ENCODE data around the gene REEP2.
A peak's percentile ranks its signal among the peaks of the same experiment; 100 is the strongest.
"Not testable (repeated sequence)": the region's sequence is repeated elsewhere in the genome, so short reads cannot be mapped to it uniquely, and the experiment has no call there.

Gene REEP2

DNA sequence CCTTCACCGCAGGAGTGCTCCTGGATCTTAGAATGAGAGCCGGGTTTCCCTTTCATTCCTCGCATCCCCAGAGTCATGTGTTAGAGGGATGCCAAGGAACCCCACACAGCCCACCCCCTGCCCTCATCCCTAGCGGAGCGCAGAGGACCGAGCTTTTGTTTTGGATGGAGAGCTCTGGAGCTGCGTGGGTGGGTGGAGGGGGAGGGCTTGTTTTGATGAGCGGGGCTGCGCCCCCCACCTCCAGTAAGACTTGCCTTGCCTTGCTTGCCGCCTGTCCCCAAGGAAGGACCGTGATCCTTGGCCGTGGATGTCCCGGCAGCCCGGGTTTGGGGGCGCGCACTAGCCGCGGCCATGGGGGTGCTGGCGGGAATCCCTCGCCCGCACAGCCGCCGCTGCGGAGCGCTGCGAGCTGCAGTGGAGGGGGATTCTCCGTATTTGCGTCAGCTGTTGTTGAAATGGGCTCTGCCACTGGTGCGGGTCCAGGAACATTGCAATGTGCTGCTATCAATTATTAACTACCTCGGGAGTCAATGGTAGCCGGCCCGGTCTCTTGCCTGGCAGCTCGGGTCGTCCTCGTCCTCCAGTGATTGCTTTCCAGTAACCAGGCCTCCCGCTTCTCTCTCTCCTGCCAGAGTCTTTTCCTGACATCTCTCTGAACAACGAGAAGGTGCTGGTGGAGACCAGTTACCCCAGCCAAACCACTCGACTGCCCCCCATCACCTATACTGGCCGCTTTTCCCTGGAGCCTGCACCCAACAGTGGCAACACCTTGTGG is 27.5 kb downstream of the REEP2 start:
- DNase-seq (ENCODE audit: low read depth), result no peak

DNA sequence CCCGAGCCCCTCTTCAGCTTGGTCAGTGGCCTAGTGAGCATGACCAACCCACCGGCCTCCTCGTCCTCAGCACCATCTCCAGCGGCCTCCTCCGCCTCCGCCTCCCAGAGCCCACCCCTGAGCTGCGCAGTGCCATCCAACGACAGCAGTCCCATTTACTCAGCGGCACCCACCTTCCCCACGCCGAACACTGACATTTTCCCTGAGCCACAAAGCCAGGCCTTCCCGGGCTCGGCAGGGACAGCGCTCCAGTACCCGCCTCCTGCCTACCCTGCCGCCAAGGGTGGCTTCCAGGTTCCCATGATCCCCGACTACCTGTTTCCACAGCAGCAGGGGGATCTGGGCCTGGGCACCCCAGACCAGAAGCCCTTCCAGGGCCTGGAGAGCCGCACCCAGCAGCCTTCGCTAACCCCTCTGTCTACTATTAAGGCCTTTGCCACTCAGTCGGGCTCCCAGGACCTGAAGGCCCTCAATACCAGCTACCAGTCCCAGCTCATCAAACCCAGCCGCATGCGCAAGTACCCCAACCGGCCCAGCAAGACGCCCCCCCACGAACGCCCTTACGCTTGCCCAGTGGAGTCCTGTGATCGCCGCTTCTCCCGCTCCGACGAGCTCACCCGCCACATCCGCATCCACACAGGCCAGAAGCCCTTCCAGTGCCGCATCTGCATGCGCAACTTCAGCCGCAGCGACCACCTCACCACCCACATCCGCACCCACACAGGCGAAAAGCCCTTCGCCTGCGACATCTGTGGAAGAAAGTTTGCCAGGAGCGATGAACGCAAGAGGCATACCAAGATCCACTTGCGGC is 28.2 kb downstream of the REEP2 start:
- no peak for DNase-seq (ENCODE audit: low read depth)

DNA sequence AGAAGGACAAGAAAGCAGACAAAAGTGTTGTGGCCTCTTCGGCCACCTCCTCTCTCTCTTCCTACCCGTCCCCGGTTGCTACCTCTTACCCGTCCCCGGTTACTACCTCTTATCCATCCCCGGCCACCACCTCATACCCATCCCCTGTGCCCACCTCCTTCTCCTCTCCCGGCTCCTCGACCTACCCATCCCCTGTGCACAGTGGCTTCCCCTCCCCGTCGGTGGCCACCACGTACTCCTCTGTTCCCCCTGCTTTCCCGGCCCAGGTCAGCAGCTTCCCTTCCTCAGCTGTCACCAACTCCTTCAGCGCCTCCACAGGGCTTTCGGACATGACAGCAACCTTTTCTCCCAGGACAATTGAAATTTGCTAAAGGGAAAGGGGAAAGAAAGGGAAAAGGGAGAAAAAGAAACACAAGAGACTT is 28.9 kb downstream of the REEP2 start:
- no peak for DNase-seq (ENCODE audit: low read depth)

DNA sequence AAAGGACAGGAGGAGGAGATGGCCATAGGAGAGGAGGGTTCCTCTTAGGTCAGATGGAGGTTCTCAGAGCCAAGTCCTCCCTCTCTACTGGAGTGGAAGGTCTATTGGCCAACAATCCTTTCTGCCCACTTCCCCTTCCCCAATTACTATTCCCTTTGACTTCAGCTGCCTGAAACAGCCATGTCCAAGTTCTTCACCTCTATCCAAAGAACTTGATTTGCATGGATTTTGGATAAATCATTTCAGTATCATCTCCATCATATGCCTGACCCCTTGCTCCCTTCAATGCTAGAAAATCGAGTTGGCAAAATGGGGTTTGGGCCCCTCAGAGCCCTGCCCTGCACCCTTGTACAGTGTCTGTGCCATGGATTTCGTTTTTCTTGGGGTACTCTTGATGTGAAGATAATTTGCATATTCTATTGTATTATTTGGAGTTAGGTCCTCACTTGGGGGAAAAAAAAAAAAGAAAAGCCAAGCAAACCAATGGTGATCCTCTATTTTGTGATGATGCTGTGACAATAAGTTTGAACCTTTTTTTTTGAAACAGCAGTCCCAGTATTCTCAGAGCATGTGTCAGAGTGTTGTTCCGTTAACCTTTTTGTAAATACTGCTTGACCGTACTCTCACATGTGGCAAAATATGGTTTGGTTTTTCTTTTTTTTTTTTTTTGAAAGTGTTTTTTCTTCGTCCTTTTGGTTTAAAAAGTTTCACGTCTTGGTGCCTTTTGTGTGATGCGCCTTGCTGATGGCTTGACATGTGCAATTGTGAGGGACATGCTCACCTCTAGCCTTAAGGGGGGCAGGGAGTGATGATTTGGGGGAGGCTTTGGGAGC is 29.5 kb downstream of the REEP2 start:
- no peak for DNase-seq (ENCODE audit: low read depth)

DNA sequence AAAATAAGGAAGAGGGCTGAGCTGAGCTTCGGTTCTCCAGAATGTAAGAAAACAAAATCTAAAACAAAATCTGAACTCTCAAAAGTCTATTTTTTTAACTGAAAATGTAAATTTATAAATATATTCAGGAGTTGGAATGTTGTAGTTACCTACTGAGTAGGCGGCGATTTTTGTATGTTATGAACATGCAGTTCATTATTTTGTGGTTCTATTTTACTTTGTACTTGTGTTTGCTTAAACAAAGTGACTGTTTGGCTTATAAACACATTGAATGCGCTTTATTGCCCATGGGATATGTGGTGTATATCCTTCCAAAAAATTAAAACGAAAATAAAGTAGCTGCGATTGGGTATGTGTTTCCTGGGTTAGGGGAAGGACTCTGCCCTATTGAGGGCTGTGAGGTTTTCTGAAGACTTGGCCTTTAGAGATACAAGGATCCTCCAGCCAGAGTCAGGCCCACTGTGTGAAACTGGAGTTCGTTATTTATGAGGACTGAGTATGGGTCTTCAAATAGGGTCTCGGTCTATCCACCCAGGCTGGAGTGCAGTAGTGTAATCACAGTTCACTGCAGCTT is 30.2 kb downstream of the REEP2 start:
- DNase-seq (ENCODE audit: low read depth), result no peak

DNA sequence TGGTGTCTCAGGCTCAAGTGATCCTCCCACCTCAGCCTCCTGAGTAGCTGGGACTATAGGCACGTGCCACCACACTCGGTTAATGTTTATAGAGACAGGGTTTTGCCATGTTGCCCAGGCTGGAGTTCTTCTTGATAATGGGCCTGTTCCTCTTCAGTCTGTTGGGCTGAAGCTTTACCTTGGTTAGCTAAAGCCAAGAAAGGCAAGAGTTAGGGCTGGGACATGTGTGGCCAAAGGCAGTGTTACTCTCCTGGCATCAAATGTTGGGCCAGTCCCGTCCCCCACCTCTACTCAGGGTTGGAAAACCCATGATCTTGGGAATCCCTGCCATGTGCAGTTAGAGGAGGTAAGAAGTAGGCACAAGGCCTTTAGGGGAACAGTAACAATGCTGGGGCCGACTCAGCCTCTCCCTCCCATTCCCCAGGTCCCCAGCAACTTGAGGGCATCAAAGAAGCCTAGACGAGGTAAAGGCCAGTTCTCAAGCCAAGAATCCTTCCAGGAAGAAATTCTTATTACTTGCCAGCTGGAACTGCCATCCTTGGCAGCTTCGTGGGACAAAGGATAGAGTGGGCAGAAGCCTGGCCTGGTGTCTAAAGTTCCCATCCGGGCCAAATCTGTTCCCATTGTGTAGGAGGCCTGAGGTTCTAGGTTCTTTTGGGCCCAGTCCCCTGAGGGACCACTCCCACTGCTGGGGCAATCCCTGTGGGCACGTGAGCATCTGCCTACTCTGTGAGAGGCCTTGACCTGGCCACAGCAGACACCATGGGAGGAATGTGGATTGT is 30.9 kb downstream of the REEP2 start:
- no peak for DNase-seq (ENCODE audit: low read depth)

DNA sequence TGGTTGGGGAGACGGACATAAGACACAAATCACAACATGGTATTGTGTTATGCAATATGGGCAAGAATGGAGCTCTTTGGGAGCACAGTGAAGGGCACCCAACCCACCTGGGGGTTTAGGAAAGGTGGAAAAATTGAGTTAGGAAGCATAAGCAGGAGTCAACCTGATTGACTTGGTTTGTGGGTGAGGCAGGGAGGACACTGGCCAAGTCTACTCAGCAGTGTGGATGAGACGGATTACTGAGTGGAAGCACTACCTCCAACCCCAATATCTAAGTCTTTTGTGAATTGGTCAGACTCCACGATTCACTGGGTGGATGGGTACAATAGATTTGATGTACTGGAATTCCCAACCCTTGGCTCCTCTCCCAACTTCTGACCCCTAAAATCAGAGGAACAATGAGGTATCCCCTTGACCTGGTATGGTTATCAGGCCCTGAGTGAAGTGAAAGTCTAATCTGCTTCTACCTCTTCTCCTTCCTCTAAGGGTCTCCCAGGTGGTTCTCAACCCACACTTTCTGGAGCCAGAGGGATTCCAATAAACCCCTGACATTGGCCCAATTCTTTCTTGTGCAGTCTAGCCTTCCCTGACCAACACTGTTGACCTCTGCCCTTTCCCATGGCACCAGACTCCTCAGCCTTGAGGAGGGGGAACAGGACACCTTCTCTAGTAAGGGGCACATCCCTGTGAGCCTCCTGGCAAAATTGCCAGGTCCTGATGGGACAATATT is 31.6 kb downstream of the REEP2 start:
- DNase-seq (ENCODE audit: low read depth), result no peak

DNA sequence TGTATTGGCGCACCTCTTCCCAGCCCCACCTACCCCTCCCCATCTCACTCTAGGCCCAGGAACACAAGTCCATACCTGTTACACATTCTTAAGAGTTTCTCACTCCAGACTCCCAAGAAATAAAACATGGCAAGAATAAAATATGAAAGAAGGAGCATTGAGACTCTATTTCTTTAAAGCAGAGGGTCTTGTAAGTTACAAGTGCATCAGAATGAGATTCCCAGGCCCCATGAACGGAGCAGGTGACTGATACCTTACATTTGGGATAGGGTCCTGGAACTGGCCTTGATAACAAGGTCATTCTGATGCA is 32.1 kb downstream of the REEP2 start:
- DNase-seq (ENCODE audit: low read depth), result no peak

DNA sequence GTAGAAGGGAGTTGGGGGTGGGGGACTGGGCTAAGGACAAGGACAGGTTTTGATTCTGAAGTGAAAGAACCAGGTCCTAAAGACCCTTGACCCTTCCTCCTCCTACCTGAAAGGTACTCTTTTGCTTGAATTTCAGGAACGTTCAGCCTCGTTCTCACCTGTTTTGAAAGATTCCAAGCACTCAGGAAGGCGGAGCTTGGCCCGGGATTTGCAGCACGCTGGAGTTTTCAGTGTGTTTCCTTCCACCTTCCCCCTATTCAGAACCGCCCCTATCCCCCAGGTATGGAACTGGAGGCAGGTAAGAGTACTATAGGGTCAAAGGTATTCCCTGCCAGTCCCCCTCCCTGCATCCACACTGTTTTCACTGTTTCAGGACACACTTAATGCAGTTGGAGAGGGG is 33.5 kb downstream of the REEP2 start:
- DNase-seq (ENCODE audit: low read depth), result no peak

DNA sequence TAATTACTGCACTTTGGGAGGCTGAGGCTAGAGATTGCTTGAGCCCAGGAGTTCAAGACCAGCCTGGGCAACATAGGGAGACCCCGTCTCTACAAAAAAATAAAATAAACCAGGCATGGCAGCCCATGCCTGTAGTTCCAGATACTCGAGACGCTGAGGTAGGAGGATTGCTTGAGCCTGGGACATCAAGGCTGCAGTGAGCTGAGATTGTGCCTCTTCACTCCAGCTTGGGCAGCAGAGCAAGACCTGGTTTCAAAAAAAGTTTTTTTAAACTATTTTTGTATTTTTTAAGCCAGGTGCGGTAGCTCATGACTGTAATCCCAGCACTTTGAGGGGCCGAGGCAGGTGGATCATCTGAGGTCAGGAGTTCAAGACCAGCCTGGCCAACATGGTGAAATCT is 34.3 kb downstream of the REEP2 start:
- DNase-seq (ENCODE audit: low read depth), result not testable (repeated sequence)

DNA sequence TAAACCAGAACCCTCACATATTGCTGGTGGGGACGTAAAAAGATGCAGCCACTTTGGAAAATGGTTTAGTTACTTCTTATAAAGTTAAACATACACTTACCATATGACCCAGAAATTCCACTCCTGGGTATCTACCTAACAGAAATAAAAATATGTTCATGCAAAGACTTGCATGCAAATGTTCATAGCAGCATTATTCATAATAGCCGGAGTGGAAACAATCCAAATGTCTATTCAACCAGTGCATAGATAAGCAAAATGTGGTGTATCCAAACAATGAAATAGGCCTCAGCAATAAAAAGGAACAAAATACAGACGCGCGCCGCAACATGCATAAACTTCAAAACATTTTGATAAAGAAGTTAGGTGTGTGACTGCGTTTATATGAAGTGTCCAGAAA is 38.1 kb downstream of the REEP2 start:
- no peak for DNase-seq (ENCODE audit: low read depth)

DNA sequence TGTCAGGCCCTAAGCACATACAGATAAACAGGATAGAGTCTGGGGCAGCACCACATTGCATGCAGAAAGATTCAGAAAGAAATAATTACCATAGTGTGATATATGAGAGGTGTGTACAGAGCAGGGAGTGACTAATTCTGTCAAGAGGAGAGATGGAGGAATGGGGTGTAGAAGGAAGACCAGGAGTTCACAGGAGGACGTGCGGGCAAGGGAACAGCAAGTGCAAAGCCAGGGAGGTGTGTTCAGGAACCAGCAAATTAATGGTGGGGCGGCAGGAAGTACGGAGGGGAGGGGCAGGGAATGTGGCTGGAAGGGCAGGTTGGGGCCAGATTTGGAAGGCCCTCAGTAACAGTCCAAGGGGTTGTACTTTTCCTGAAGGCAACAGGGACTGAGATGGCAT is 43.8 kb downstream of the REEP2 start:
- no peak for DNase-seq (ENCODE audit: low read depth)

DNA sequence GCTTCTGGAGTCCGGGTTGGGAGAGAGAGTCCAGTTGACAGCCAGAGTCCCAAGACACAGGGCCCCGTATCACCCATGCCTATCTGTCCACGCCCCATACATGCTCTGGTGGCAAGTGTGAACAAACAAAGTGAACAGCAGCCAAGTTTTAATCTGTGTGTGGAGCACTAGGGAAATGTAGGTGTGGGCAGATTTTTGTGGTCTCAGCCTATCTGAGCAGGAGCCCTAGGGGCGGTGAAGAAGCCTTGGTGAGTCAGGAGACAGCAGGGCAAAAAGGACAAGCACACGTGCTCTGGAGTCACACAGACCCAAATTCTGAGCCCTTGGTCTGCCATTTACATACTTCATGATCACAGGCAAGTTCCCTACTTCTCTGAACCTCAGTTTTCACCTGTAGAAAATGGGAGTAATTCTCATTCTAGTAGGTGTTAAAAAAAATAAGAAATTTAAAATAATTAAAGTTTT is 49.7 kb downstream of the REEP2 start:
- DNase-seq (ENCODE audit: low read depth), result no peak

DNA sequence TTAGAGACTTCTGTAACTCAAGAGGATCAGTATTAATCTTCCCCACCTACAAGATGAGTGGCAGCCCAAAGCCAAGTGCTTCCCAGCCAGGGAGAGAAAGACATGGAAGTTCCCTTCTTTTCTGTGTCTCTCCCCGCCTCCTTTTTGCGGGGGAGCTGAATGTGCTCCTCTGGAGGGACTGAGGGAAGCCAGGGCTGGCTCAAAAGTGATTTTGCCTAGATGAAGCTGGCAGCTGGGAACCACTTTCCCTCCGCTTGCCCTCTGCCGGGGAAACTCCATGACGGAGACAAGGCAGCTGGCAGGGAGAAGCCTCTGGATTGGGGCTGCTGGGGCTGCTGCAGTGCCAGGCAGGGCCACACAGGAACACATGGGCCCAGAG is 50.8 kb downstream of the REEP2 start:
- DNase-seq (ENCODE audit: low read depth), result no peak

DNA sequence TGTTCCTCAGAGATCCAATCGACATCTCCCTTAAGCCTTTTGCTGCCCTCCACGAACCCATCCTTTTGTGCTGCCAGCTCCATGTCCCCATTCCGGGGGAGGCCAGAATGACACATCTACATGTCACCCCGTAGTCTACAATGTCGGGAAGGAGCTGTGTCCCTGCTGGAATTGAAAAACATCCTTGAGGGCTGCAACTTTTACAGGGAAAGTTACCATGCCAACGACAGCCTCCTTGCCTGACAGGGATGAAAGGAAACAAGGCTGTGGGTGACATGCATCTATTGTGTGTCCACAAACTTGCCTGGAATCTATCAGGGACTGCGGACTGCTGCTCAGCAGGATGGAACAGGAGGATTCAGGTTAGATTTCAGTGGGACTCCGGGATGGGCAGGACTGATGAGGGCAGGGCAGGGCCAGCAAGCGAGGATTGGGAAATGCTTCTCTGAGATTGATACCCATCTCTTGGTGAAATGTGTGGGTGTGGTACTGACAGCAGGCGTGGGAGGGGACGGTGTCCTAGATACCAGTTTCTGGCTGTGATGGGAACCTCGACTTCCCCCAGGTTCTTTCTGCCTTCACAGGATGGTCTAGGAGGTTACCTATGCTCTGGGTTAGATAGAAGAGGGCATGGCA is 51.9 kb downstream of the REEP2 start:
- DNase-seq (ENCODE audit: low read depth), result no peak

DNA sequence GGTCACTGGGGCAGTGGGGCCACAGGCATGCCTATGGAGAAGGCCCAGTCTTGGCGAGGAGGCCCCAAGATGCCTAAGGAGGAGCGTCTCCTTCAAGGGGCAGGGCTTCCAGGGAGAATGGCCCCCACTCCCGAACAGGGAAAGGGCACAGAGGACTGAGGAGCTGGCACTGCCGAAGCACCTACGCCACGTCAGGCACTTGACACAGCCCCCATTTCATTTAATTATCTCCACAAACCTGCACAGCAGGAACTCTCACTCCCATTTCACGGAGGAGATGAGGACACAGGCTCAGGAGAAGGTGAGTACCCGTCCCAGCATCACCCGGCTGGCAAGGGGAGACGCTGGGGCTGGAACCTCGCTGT is 52.4 kb downstream of the REEP2 start:
- DNase-seq (ENCODE audit: low read depth), result no peak

DNA sequence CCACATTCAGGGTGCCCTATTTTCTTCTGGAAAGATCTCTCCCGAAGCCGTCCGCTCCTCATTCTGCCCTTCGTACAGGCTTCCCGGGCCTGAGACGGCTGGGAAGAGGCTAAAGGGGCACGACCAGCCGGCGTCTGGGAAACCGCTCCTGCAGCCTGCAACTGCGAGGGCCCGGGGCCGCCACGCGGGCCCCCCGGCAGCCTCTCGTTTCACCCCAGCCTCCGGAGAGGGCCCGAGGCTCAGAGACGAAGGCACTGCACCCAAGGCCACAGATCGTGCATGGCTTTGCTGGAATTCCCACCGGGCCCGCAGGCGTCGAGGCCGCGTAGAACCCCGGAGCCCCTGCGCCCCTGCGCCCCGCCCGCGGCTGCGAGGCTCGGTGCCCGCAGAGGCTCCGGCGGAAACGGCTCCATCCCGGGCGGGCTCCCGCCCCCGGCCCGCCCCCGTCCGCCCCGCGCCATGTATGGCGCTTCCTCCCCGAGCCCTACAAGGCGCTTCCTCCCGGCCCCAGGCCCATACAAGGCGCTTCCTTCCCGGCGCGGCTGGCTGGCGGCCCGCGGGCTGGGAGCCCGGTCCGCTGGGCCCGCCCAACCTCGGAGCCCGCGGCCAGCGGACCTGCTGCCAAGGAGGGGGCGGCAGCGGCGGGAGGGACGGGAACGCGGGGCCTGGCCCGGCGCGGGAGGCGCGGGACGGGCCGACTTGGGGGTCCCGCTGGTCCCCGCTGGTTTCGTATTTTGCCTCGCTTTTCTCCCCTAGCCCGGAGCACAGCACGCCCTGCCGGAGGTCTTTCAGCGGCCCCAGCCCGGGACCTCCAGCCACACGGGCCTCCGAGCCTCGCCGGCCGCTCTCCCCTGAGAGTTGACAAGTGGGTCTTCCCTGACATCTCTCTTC is 53.1 kb downstream of the REEP2 start:
- DNase-seq (ENCODE audit: low read depth), result peak; percentile 81

DNA sequence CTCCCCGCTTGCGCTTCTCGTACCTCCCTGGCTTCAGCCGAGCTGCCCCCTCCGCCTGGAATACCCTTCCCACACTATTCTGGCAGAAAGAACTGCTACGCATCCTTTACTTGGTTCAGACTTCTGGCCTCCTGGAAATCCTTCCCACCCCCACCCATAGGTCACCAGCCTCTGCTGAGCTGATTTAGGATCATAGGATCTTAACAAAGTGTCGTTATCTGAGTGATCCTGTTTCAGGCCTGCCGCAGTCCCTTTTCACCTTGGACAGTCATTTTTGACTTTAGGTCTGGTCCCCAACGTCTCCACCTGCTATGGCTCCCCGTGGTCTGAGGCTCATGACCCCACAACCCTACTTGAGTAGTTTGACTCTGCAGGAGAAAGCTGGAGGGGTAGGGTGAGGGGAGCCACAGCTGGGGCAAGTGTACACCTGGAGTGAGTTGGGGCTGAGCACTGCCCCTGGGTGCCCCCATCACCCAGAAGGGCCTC is 53.7 kb downstream of the REEP2 start:
- DNase-seq (ENCODE audit: low read depth), result no peak

DNA sequence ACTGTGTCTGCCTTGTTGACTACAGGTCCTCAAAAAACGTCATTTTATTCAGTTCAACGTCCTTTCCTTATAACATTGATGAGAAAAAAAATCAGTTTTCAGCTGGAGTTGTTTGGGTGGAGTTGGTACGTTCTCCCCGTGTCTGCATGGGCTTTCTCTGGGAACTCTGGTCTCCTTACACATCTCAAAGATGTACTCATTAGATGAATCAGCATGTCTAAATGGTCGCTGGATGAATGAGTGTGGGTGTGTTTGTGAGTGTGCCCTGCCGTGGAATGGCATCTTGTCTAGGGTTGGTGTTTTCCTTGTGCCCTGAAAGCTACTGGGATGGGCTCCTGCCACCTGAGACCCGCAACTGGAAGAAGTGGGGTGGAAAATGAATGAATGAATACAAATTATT is 56.5 kb downstream of the REEP2 start:
- no peak for DNase-seq (ENCODE audit: low read depth)
